Measurements from ENCODE around the gene ANKRD65.

GRCh38 chr1:1463312-1463711 lies 42.2 kb upstream of the ANKRD65 start:
- TF ChIP-seq POLR2AphosphoS5 (IDR thresholded peaks at IDR 0.05; ENCODE audit: low read depth, low read length), result no peak
- TF ChIP-seq POLR2A (IDR thresholded peaks at IDR 0.05; ENCODE audit: low read depth, low read length), result no peak

All from GM12891 (cell line).